HG02571 (cell line): ENCODE results near the gene RAB3B.
"Not testable (repeated sequence)": the region's sequence is repeated elsewhere in the genome, so short reads cannot be mapped to it uniquely, and the experiment has no call there.

Experiments used
- ATAC-seq: cut with Tn5 transposase; IDR thresholded peaks from one replicate; pipeline ENCODE4 v1.9.1; 2021; ENCODE audit warnings: mild to moderate bottlenecking, moderate library complexity; ENCODE audit not compliant: unreplicated experiment

Gene RAB3B

GRCh38 chr1:51875836-51876235, 114.7 kb downstream of the RAB3B start:
- no peak for ATAC-seq

GRCh38 chr1:51875291-51875772, 115.2 kb downstream of the RAB3B start:
- ATAC-seq: no peak

GRCh38 chr1:51873270-51873669, 117.2 kb downstream of the RAB3B start:
- ATAC-seq: not testable (repeated sequence)

- ATAC-seq: no peak
Measured at GRCh38 chr1:51871351-51871975, 119.0 kb downstream of the RAB3B start.

- ATAC-seq: no peak
Measured at GRCh38 chr1:51870603-51871350, 119.7 kb downstream of the RAB3B start.

GRCh38 chr1:51867479-51868232, 122.8 kb downstream of the RAB3B start:
- no peak for ATAC-seq

- ATAC-seq: no peak
Measured at GRCh38 chr1:51863384-51863783, 127.1 kb downstream of the RAB3B start.

- no peak for ATAC-seq
Measured at GRCh38 chr1:51861669-51862068, 128.8 kb downstream of the RAB3B start.

- no peak for ATAC-seq
Measured at GRCh38 chr1:51859735-51860134, 130.8 kb downstream of the RAB3B start.

- no peak for ATAC-seq
Measured at GRCh38 chr1:51859333-51859732, 131.2 kb downstream of the RAB3B start.

GRCh38 chr1:51858892-51859291, 131.6 kb downstream of the RAB3B start:
- no peak for ATAC-seq
